ENCODE measurements around the gene HAPLN3.

Gene HAPLN3

GRCh38 chr15:88909956-88910831, 14.8 kb upstream of the HAPLN3 start:
- no peak for DNase-seq

- DNase-seq = no peak
These were observed 13.6 kb upstream of the HAPLN3 start for GRCh38 chr15:88908697-88909621.

GRCh38 chr15:88908123-88908522, 12.8 kb upstream of the HAPLN3 start:
- DNase-seq = no peak

GRCh38 chr15:88907111-88907510, 11.8 kb upstream of the HAPLN3 start:
- DNase-seq = no peak

DNA sequence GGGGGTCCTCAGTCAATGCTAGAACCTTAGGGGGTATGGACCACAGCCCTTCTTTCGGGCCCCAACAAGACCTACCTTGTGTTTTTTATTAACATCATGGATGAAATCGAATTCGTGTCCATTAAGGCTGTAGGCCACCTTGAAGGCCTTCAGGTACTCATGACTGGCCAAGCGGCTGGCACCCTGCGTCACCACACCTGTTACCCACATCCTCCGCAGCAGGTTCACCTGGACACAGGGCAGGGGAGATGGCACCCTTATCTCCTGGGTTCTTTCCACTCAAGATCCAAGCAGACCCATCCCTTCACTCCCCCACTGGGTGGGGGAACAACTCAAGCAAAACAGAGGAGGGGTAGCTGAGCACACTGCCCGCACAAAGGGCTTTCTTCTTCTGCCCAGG, 11.2 kb upstream of the HAPLN3 start:
- no peak for DNase-seq

GRCh38 chr15:88906130-88906529, 10.8 kb upstream of the HAPLN3 start:
- DNase-seq = no peak

DNA sequence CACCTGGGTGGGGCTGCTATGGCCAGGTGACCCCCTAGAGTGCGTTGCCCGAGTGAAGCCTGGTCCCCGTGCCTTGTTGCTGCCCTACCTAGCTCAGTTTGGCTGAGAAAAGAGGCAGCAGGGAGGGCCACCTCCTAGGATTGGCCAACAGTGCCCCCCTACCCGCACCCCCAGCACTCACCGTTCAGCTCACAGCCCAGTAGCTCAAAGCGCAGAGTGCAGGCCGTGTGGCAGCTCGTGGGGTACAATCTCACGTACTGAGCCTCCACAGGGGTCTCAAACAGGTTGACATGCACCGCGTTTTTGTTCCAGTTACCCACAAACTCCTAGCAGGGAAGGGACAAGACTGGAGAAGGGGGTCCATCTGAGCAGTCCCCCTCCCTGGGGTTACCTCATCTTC, 10.2 kb upstream of the HAPLN3 start:
- DNase-seq = no peak

GRCh38 chr15:88904624-88905327, 9.4 kb upstream of the HAPLN3 start:
- peak; percentile 92 for DNase-seq

DNA sequence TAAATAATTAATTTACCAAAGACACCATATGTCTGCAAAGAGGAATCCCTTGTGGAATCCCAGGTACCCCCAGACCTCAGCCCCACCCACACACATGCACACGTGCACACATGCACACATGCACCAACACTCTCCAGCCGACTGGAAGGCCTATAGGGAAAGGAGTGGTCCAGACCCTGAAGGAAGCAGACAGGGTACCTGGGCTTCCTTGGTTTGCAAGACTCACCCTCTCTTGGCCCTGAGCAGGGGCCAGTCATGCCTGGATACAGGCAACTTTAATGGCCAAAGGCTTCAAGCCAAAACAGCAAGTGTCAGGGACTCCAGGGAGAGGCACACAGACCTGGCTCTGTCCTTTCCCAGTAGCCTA, 8.9 kb upstream of the HAPLN3 start:
- no peak for DNase-seq

DNA sequence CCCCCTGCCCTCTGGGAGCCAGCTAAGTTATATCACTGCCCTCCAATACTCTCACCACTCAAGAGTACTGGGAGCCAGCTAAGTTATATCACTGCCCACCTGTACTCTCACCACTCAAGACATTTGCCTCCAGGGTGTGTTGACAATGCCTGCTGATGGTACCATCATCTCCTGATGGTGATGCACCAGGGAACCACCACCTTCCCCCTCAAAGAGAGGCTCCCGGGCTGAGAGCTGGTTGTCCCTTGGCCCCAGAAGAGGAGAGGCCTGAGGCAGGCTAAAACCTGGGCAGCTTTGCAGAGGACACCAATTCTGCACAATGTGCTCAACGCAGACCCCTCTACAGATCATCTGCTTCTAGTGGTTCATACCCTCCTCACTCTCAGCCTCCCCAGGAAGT, 7.5 kb upstream of the HAPLN3 start:
- DNase-seq = no peak

DNA sequence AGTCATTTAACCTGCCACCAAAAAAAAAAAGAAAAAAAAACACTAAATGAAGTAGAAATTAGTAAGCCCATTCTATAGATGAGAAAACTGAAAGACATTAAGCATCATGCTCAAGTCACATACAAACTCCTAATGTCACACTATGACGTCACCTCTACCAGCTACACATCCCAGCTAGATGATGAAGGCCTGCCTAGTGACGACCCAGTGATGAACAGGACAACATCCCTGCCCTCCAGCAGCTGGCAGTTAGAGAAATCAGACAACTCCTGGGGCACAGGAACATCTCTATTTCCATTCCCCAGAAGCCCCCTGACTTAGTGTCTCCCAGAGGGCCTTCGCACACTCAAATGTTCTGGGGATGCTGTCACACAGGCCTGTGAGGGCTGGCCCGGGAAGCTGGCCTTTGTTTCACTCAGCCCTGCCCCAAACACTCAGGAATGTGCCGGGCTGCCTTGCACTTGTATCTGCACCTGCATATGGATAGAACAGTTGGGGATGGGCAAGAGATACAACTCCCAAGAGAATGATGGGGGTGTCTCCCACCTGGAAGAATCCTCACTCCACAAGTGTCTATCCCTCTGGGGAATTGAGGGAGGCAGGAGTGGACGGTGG, 7.0 kb upstream of the HAPLN3 start:
- no peak for DNase-seq

DNA sequence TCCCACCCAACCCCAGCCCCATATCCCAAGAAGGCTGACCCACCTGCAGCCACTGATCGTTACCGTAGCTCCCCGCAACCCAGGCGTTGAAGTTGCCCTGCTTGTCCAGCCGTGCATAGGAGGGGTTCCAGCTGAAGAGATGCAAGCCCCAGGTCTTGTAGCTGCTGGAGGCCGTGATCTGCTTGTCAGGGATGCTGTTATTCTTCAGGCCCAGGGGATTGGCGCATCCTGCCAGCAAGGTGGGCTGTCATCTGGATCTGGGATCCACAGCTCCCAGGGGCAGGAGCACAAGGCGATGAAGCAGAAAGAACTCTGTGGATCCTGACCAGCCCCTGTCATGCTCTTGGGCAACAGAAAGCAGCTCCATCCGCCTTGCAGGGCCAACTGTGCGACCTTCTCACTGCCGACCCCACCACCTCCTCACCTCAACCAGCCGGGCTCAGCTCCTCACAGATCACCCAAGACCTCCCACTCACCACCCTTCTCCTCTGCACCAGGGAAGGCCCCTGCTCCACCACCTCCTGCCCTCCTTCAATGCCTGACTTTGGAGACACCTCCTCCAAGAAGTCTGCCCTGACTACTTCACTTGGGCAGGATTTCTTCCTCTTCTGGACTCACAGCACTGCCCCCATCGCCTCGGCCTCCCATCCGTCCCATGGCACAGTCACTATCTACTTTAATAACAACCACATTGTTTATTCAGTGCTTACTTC, 6.3 kb upstream of the HAPLN3 start:
- DNase-seq = no peak

GRCh38 chr15:88900982-88901418, 5.7 kb upstream of the HAPLN3 start:
- no peak for DNase-seq

DNA sequence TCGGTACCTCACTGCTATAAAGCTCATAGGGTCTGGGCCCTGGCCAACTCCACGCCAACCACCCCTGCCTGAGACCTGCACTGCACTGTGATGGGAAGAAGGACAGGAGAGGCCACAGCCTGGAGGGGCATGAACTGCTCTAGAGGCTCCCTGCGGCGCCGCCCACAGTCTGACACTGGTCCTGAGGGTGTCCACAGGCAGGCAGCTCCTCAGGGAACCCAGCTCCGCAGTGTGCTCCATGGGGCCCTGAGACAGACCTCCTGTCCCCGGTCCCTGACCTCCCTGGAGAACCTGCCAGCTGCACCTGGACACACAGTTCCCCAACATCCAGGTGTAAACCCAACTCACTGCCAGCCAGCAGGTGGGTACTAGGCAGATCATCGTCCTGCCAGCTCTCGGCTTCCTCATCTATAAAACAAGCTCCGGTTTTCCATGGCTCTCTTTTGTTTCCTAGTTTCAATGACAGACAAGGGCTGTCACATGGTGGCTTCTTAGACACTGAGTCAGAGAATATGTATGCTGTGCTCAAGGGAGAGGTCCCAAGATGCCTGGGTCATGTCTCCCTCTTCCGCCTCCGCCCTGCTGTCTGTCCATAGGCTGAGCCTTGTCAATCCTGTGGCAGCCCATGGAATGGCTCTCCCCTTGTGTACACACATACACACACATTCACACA, 5.1 kb upstream of the HAPLN3 start:
- no peak for DNase-seq

GRCh38 chr15:88899251-88899650, 3.9 kb upstream of the HAPLN3 start:
- no peak for DNase-seq

DNA sequence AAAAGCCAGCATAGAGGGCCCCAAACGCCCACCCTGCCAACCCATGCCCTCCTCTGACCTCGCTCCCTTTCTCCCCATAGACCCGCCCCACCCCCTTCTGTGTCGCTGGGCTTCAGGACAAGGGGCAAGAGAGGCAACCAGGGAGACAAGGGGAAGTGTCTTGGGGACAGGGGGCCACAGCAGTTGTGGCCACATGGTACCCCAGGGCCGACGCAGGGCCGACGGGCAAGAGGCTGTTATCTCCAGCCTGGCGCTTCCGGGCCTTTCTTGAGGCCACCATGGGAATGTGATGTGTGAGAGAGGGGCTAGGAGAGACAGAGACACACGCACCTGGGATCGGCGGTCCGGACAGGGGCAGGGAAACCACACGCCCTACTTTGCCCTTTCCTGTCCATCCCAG, 3.4 kb upstream of the HAPLN3 start:
- no peak for DNase-seq

GRCh38 chr15:88897456-88898194, 2.3 kb upstream of the HAPLN3 start:
- DNase-seq = peak; percentile 91

DNA sequence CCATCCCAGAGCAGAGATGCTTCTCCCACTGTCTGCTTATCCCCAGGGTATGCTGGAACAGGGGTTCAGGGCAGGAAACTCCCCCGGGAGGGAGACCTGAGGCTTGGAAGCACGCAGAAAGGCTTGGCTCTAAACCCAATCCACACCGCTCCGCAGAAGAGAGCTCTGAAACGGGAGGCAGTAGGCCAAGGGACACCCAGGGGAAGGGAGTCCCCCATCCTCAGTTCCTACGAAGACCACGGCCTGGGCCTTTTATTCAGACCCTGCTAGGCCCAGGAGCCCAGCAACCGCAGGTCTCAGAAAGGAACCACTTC, 1.8 kb upstream of the HAPLN3 start:
- no peak for DNase-seq

GRCh38 chr15:88896333-88897033, 1.1 kb upstream of the HAPLN3 start:
- no peak for DNase-seq

DNA sequence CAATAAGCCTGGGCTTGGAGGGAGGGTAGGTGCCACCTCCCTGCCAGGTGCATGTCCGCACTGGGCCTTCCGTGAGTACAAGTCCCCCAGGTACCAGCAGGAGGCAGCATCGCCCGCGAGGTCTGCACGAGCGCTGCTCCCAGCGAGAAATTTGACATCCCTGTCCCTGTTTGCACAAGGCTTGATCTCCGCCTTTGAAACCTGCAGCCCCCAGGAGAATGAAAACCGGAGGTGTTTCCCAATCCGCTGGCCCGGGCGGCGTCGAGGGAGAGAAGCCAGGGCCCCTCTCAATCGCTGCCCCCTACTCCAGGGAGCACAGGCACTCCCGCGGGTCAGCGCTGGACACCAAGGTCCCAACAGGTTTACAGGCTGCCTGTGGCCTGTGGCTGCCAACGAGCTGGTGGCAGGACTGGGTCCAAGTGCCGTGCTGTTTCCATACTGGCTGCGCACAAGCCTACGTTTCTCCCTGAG, 961 bp downstream of the HAPLN3 start:
- DNase-seq = peak; percentile 69

Measured in hematopoietic multipotent progenitor cell treated with erythropoietin and hydrocortisone succinate and interleukin-3 and kit ligand, for 4 days (in vitro differentiated cells).